Neuronal stem cell (in vitro differentiated cells): Measurements from ENCODE around the gene HTRA3.

Experiments used
- DNase-seq: peaks from one replicate; pipeline ENCODE4 v3.0.0-alpha.2; 2013; ENCODE audit warnings: low spot score
- H2AFZ ChIP-seq: one replicate; pipeline ENCODE4 v1.6.1; 2013; ENCODE audit warnings: mild to moderate bottlenecking, low read length, inconsistent platforms
- H2AK5ac ChIP-seq: 2 replicates; pipeline ENCODE4 v1.6.1; 2013; ENCODE audit warnings: low read depth, mild to moderate bottlenecking, inconsistent platforms, low read length, moderate library complexity, mixed read lengths
- H2BK120ac ChIP-seq: 2 replicates; pipeline ENCODE4 v1.6.1; 2013; ENCODE audit warnings: low read depth, mild to moderate bottlenecking, inconsistent platforms, low read length, moderate library complexity, mixed read lengths
- H2BK12ac ChIP-seq: one replicate; pipeline ENCODE4 v1.6.1; 2013; ENCODE audit warnings: low read length, inconsistent platforms
- H2BK15ac ChIP-seq: 2 replicates; pipeline ENCODE4 v1.6.1; 2013; ENCODE audit warnings: mild to moderate bottlenecking, low read length, inconsistent platforms, mixed read lengths
- H2BK5ac ChIP-seq: one replicate; pipeline ENCODE4 v1.6.1; 2013; ENCODE audit warnings: inconsistent platforms, mild to moderate bottlenecking, low read length, moderate library complexity
- H3K14ac ChIP-seq: one replicate; pipeline ENCODE4 v1.6.1; 2013; ENCODE audit warnings: low read length, inconsistent platforms
- H3K18ac ChIP-seq: 2 replicates; pipeline ENCODE4 v1.6.1; 2013; ENCODE audit warnings: low read length, inconsistent platforms
- H3K23ac ChIP-seq: 2 replicates; pipeline ENCODE4 v1.6.1; 2013; ENCODE audit warnings: low read depth, mild to moderate bottlenecking, mixed read lengths, low read length, inconsistent platforms; ENCODE audit not compliant: poor library complexity
- H3K27ac ChIP-seq: replicated peaks from 3 replicates; pipeline ENCODE4 v1.5.1; 2013; ENCODE audit warnings: low read length, inconsistent platforms
- H3K27me3 ChIP-seq, 3 experiments: 2 replicates each; pipeline ENCODE4 v1.6.1; 2013; ENCODE audit warnings: low read length in 3 of 3, mild to moderate bottlenecking in 2 of 3, inconsistent platforms in 1 of 3, low read depth in 1 of 3, mixed read lengths in 1 of 3, moderate library complexity in 1 of 3; ENCODE audit not compliant: control insufficient read depth in 3 of 3, insufficient read depth in 3 of 3
- H3K36me3 ChIP-seq, 2 donors: replicated peaks in 1 of 2; 2 replicates each; pipeline ENCODE4 v1.6.1; 2013; ENCODE audit warnings: low read length in 2 of 2; ENCODE audit not compliant: control insufficient read depth in 2 of 2, insufficient read depth in 2 of 2
- H3K4ac ChIP-seq: 2 replicates; pipeline ENCODE4 v1.6.1; 2013; ENCODE audit warnings: inconsistent platforms, mild to moderate bottlenecking, low read length, moderate library complexity
- H3K4me1 ChIP-seq, 2 donors: 1 replicate in 1 of 2; 2 replicates in 1 of 2; pipeline ENCODE4 v1.6.1; 2013; ENCODE audit warnings: low read length in 2 of 2, low read depth in 1 of 2; ENCODE audit not compliant: control insufficient read depth in 2 of 2, insufficient read depth in 1 of 2
- H3K4me2 ChIP-seq: one replicate; pipeline ENCODE4 v1.6.1; 2013; ENCODE audit warnings: mild to moderate bottlenecking, low read length, inconsistent platforms; ENCODE audit not compliant: insufficient read depth, poor library complexity, severe bottlenecking
- H3K4me3 ChIP-seq, 2 donors: 2 replicates each; pipeline ENCODE4 v1.5.1; 2013; ENCODE audit warnings: low read length in 2 of 2, mild to moderate bottlenecking in 2 of 2, inconsistent platforms in 1 of 2, moderate library complexity in 1 of 2
- H3K79me1 ChIP-seq: one replicate; pipeline ENCODE4 v1.6.1; 2013; ENCODE audit warnings: low read depth, mild to moderate bottlenecking, inconsistent platforms, low read length, moderate library complexity
- H3K9ac ChIP-seq: one replicate; pipeline ENCODE4 v1.6.1; 2013; ENCODE audit warnings: mild to moderate bottlenecking, low read depth, low read length, inconsistent platforms; ENCODE audit not compliant: poor library complexity
- H3K9me3 ChIP-seq, 2 donors: replicated peaks in 1 of 2; 2 replicates each; pipeline versions ENCODE3 to v1.6.1; 2013; ENCODE audit warnings: low read length in 2 of 2, mild to moderate bottlenecking in 2 of 2, inconsistent platforms in 1 of 2, low read depth in 1 of 2, mixed read lengths in 1 of 2, moderate library complexity in 1 of 2; ENCODE audit not compliant: control insufficient read depth in 2 of 2, insufficient read depth in 1 of 2
- H4K8ac ChIP-seq: one replicate; pipeline ENCODE4 v1.6.1; 2013; ENCODE audit warnings: low read depth, mild to moderate bottlenecking, inconsistent platforms, low read length, moderate library complexity
- H4K91ac ChIP-seq: one replicate; pipeline ENCODE4 v1.6.1; 2013; ENCODE audit warnings: low read length, low read depth, mild to moderate bottlenecking, inconsistent platforms; ENCODE audit not compliant: poor library complexity
- WGBS, 2 donors: extraction: QIAGEN DNeasy Blood & Tissue Kit; methylation state at CpG; one replicate each; pipeline ENCODE4 v1.1.7; 2013; ENCODE audit warnings: missing lambda C conversion rate in 2 of 2, mixed read lengths in 1 of 2; ENCODE audit not compliant: insufficient read length in 2 of 2, insufficient replicate concordance in 1 of 2; ENCODE audit errors: extremely low coverage in 2 of 2; 5-methylcytosine and 5-hydroxymethylcytosine counted together

The HTRA3 gene

DNA sequence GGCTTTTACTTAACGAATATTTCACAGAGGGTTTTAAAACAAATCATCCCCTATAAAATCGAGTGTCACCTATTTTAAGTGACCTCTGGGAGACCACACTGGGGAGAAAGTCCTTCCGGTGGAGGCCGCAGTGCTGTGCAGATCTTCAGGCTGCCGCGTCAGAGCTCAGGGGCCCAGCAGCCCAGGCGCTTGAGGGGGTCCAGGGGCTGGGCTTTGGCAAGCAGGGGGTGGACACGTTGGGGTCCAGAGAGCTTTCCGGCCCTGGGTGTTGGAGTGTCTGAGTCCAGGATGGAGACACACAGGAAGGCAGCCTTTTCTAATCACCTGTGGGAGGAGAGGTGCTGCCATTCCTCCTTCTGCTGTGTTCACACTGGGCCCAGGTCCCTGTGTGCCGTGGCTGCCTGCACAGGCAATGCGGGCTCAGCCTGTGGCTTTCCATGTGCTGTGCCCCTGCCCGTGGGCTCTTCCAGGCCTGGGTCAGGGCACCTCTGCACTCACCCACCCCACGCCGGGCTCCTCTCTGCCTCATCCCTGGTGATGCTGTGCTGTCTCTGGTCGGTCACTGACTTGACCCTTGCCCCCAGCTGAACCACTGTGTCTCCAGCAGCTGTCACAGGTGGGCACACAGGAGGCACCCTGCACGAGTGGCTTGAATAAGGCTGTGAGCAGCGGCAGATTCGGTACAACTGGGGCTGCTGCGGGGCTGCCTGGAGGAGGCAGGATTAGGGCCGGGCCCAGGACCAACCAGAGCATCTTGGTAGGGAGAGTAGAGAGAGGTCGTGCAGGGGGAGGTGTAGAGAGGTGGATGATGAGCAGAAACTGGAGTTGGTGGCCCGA lies 10.0 kb downstream of the HTRA3 start:
- Histone ChIP-seq H3K27ac (no peak overlapping the region), H3K4ac (peak overlapping the region; percentile 53), H4K91ac (no peak overlapping the region), H2BK12ac (peak overlapping the region; percentile 73), H3K14ac (peak overlapping the region; percentile 99), H3K79me1 (no peaks in the 10 kb centered on the region), H3K9me3 (peaks cover 0 to 2% of the 10 kb centered on the region in 2 donors), H3K23ac (peak overlapping the region; percentile 43), H3K4me2 (no peak overlapping the region), H3K27me3 (peaks cover 0 to 47% (median 0%) of the 10 kb centered on the region in 3 experiments), H2BK15ac (peak overlapping the region; percentile 89), H3K4me1 (peaks cover 5 to 7% of the 10 kb centered on the region in 2 donors), H2BK5ac (peak overlapping the region; percentile 82), H3K18ac (peak overlapping the region; percentile 73), H3K4me3 (no peak overlapping the region), H2AK5ac (peak overlapping the region; percentile 93), H2AFZ (no peak overlapping the region), H3K9ac (peak overlapping the region; percentile 44), H2BK120ac (no peak overlapping the region), H4K8ac (no peak overlapping the region), H3K36me3 (no peaks in the 10 kb centered on the region)
- WGBS, 2 donors, result no CpG with 5 or more reads among the region's 22 CpGs
- no peak for DNase-seq

DNA sequence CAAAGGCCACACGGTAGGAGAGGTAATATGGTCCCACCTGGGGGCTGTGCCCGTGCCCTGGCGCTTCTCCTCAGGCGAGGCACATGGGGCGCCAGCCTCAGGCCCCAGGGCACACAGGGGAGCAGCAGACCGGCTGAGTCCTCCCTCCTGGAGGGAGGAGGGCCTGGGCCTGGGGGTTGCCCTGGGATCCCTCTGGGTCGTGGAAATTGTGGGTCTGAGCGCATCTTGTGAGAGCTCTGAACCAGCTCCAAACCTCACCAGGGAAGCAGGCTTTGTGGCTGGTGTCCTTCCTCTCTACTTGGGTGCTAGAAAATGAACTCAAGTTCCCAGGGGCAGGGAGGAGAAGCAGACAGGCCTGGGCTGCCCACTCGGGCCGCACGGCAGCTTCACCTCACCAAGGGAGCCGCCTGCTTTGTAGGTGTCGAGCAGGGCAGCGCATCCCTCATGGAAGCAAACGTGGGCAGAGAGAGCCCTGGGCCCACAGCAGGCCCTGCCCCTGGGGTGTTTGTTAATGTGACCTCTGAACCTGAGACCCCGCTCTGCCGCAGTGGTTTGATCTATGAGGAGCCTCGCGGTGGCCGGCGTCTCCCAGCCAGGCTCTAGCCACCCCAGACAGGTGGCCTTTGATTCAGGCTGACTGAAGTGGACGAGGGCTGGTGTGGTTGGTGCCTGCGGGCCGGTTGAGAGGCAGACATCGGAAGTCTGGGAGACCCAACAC lies 10.8 kb downstream of the HTRA3 start:
- Histone ChIP-seq H3K9me3 (peaks cover 0 to 2% of the 10 kb centered on the region in 2 donors), H2BK12ac (no peak overlapping the region), H3K79me1 (no peaks in the 10 kb centered on the region), H3K18ac (peak overlapping the region; percentile 83), H3K4me3 (no peak overlapping the region), H4K91ac (peak overlapping the region; percentile 85), H3K27ac (no peak overlapping the region), H2BK15ac (peak overlapping the region; percentile 89), H3K27me3 (peaks cover 0 to 50% (median 0%) of the 10 kb centered on the region in 3 experiments), H2BK5ac (peak overlapping the region; percentile 82), H3K14ac (peak overlapping the region; percentile 47), H3K4me1 (peaks cover 2 to 3% of the 10 kb centered on the region in 2 donors), H3K36me3 (no peaks in the 10 kb centered on the region), H3K9ac (peak overlapping the region; percentile 44), H3K23ac (peak overlapping the region; percentile 43), H3K4me2 (no peak overlapping the region), H2BK120ac (no peak overlapping the region), H2AK5ac (peak overlapping the region; percentile 93), H4K8ac (no peak overlapping the region), H2AFZ (no peak overlapping the region), H3K4ac (no peak overlapping the region)
- WGBS, 2 donors, result no CpG with 5 or more reads among the region's 25 CpGs
- DNase-seq, result no peak

DNA sequence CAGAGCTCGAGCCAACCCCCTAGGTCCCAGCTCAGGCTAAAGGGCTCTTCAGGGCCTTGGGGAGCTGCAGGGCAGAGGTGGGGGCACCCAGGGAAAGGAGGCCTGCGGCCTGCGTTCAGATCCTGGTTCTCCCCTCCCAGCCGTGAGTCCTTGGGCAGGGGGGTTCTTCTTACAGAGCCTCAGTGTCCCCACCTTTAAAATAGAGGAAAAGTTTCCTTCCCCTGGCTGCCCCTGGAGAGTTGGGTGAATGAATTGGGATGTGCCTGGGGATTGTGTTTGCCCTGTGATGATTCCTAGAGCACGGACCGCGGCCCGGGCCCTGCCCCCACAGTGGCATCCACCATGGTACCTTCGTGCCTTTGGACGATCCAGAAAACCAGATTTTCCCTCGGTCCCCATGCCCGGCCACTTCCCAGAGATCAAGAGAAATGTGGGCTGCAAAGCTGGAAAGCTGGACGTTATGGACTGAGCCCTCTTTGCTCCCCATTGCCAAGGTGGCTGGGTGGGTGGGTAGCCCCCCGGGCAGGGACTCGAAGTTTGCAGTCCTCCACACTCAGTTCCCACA lies 11.4 kb downstream of the HTRA3 start:
- Histone ChIP-seq H3K27ac (no peak overlapping the region), H2BK5ac (peak overlapping the region; percentile 82), H3K14ac (peak overlapping the region; percentile 38), H3K4me1 (peaks cover 2 to 3% of the 10 kb centered on the region in 2 donors), H2BK12ac (no peak overlapping the region), H2AFZ (no peak overlapping the region), H3K9me3 (peaks cover 0 to 2% of the 10 kb centered on the region in 2 donors), H3K9ac (no peak overlapping the region), H3K18ac (peak overlapping the region; percentile 83), H3K23ac (no peak overlapping the region), H2AK5ac (peak overlapping the region; percentile 93), H3K4ac (no peak overlapping the region), H3K4me3 (no peak overlapping the region), H3K79me1 (no peaks in the 10 kb centered on the region), H4K8ac (no peak overlapping the region), H3K27me3 (peaks cover 0 to 49% (median 0%) of the 10 kb centered on the region in 3 experiments), H3K36me3 (no peaks in the 10 kb centered on the region), H2BK120ac (no peak overlapping the region), H4K91ac (peak overlapping the region; percentile 85), H3K4me2 (peak overlapping the region; percentile 2), H2BK15ac (peak overlapping the region; percentile 89)
- WGBS, 2 donors, result no CpG with 5 or more reads among the region's 15 CpGs
- no peak for DNase-seq
